ENCODE data around the gene PTPRK. TPM values are rescaled to one million over a fixed set of nuclear protein-coding genes. Genes with fewer than 3 reads are reported as not detected.

The PTPRK gene
- total and polyA plus RNA-seq, 2 of the 13 experiments (the other 11 are each of a cell fraction or from before 2014, with no cell fraction given), result 43.6 to 98.3 TPM

DNA sequence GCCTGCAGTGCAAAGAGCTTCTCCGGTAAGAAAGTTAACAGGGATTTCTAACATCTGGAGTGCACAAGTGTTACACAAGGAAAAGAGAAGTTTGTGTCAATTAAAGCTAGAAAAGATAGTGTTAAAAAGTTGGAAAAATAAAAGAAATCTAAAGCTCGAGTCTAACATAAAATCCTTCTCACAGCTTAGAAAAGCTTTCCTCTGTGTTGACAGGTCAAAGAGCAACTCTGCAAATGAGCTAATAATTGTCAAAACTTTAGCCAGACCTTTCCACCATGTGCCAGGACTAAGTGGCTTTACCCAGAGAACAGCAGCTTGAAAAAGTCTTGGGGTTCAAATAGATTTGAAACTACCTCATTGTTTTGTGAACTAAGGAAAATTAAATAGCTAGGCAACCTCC lies 14.8 kb downstream of the PTPRK start (continued):
- no peak; the same call in 1 of the 2 replicates for TF ChIP-seq ZNF878 (CRISPR knock-in tag; IDR thresholded peaks at IDR 0.05)
- no peak for TF ChIP-seq ZSCAN21 (CRISPR knock-in tag; IDR thresholded peaks at IDR 0.05; ENCODE audit: borderline replicate concordance)
- TF ChIP-seq, protein P1, sequence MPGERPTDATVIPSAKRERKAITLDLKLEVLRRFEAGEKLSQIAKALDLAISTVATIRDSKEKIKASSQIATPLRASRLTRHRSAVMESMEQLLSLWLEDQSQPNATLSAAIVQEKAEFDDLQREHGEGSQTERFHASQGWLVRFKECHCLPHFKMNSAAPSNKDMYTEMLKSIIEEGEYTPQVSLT (CRISPR knock-in tag; IDR thresholded peaks at IDR 0.05; ENCODE audit: borderline replicate concordance, low read depth), result no peak
- no peak for TF ChIP-seq DZIP1 (CRISPR knock-in tag; IDR thresholded peaks at IDR 0.05)
- TF ChIP-seq REPIN1 (CRISPR knock-in tag; IDR thresholded peaks at IDR 0.05; ENCODE audit: borderline replicate concordance, low read depth), result no peak
- no peak for TF ChIP-seq SKI (IDR thresholded peaks at IDR 0.05; ENCODE audit: partially characterized antibody)
- TF ChIP-seq, protein P2, sequence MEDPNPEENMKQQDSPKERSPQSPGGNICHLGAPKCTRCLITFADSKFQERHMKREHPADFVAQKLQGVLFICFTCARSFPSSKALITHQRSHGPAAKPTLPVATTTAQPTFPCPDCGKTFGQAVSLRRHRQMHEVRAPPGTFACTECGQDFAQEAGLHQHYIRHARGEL (CRISPR knock-in tag; IDR thresholded peaks at IDR 0.05), result no peak
- TF ChIP-seq ZNF431 (CRISPR knock-in tag; IDR thresholded peaks at IDR 0.05; ENCODE audit: borderline replicate concordance, low read depth), result no peak; the same call in 1 of the 2 replicates
- TF ChIP-seq ZMAT5 (CRISPR knock-in tag; IDR thresholded peaks at IDR 0.05; ENCODE audit: borderline replicate concordance, low read depth), result no peak
- no peak for TF ChIP-seq ZNF713 (CRISPR knock-in tag; IDR thresholded peaks at IDR 0.05)
- TF ChIP-seq IKZF4 (CRISPR knock-in tag; IDR thresholded peaks at IDR 0.05; ENCODE audit: borderline replicate concordance, low read depth, not compliant biosample characterization), result no peak
- TF ChIP-seq, protein P3, sequence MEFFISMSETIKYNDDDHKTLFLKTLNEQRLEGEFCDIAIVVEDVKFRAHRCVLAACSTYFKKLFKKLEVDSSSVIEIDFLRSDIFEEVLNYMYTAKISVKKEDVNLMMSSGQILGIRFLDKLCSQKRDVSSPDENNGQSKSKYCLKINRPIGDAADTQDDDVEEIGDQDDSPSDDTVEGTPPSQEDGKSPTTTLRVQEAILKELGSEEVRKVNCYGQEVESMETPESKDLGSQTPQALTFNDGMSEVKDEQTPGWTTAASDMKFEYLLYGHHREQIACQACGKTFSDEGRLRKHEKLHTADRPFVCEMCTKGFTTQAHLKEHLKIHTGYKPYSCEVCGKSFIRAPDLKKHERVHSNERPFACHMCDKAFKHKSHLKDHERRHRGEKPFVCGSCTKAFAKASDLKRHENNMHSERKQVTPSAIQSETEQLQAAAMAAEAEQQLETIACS (CRISPR knock-in tag; IDR thresholded peaks at IDR 0.05), result no peak
- TF ChIP-seq HES4 (CRISPR knock-in tag; IDR thresholded peaks at IDR 0.05; ENCODE audit: borderline replicate concordance), result no peak
- TF ChIP-seq MAFG (CRISPR knock-in tag; IDR thresholded peaks at IDR 0.05), result no peak
- no peak for TF ChIP-seq SRY (CRISPR knock-in tag; IDR thresholded peaks at IDR 0.05)
- no peak for TF ChIP-seq ZNF251 (CRISPR knock-in tag; IDR thresholded peaks at IDR 0.05)
- TF ChIP-seq ZNF768 (CRISPR knock-in tag; IDR thresholded peaks at IDR 0.05), result no peak
- TF ChIP-seq ELF4 (CRISPR knock-in tag; IDR thresholded peaks at IDR 0.05; ENCODE audit: borderline replicate concordance), result no peak
- no peak for TF ChIP-seq PBX2 (CRISPR knock-in tag; IDR thresholded peaks at IDR 0.05)
- TF ChIP-seq ZBTB3 (CRISPR knock-in tag; IDR thresholded peaks at IDR 0.05; ENCODE audit: borderline replicate concordance, low read depth), result no peak
- TF ChIP-seq ZNF451 (CRISPR knock-in tag; IDR thresholded peaks at IDR 0.05), result no peak
- TF ChIP-seq SNAI1 (CRISPR knock-in tag; IDR thresholded peaks at IDR 0.05; ENCODE audit: borderline replicate concordance), result 0 out of 2 replicates have a peak, but pooled peaks have one; percentile 63
- TF ChIP-seq SP5 (CRISPR knock-in tag; IDR thresholded peaks at IDR 0.05; ENCODE audit: borderline replicate concordance, low read depth), result no peak
- TF ChIP-seq FOXM1 (CRISPR knock-in tag; IDR thresholded peaks at IDR 0.05), result no peak
- TF ChIP-seq ZSCAN25 (CRISPR knock-in tag; IDR thresholded peaks at IDR 0.05), result 0 out of 2 replicates have a peak, but pooled peaks have one; percentile 46
- TF ChIP-seq NCOA2 (CRISPR knock-in tag; IDR thresholded peaks at IDR 0.05), result peak; percentile 62

Measured in HepG2 (cell line).